A204.1 (cell line): ENCODE results near the gene MYPOP.
"Not testable (repeated sequence)": the region's sequence is repeated elsewhere in the genome, so short reads cannot be mapped to it uniquely, and the experiment has no call there.

ENCODE experiments used
- FAIRE-seq: peaks from 2 replicates; lab custom pipeline; 2012; peaks lifted over from hg19 to GRCh38; lab: Jason Lieb, UNC

MYPOP gene

DNA sequence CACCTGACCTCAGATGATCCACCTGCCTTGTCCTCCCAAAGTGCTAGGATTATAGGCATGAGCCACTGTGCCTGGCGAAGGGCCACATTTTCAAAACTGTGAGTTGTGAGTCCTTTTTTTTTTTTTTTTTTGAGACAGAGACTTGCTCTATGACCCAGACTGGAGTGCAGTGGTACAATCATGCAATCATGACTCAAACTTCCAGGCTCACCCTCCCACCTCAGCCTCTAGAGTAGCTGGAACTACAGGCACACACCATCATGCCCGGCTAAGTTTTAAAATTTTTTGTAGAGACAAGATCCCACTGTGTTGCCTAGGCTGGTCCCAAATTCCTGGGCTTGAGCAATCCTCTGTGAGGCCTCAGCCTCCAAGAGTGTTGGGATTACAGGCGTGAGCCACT is 3.8 kb upstream of the MYPOP start:
- FAIRE-seq = no peak

DNA sequence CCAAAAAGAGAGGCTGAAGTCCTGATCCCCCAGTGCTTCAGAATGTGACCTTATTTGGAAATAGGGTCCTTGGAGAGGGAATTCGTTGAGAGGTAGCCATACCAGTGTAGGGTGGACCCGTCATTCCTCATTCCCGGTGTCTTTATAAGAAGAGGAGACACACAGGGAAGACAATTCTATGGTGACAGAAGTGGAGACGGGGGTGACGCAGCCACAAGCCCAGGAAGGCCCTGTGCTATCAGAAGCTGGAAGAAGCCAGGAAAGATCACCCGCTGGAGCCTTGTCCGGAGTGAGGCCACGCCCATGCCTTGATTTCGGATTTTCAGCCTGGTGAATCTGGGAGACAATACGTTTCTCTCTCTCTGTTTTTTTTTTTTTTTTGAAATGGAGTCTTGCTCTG is 2.6 kb upstream of the MYPOP start:
- no peak for FAIRE-seq

DNA sequence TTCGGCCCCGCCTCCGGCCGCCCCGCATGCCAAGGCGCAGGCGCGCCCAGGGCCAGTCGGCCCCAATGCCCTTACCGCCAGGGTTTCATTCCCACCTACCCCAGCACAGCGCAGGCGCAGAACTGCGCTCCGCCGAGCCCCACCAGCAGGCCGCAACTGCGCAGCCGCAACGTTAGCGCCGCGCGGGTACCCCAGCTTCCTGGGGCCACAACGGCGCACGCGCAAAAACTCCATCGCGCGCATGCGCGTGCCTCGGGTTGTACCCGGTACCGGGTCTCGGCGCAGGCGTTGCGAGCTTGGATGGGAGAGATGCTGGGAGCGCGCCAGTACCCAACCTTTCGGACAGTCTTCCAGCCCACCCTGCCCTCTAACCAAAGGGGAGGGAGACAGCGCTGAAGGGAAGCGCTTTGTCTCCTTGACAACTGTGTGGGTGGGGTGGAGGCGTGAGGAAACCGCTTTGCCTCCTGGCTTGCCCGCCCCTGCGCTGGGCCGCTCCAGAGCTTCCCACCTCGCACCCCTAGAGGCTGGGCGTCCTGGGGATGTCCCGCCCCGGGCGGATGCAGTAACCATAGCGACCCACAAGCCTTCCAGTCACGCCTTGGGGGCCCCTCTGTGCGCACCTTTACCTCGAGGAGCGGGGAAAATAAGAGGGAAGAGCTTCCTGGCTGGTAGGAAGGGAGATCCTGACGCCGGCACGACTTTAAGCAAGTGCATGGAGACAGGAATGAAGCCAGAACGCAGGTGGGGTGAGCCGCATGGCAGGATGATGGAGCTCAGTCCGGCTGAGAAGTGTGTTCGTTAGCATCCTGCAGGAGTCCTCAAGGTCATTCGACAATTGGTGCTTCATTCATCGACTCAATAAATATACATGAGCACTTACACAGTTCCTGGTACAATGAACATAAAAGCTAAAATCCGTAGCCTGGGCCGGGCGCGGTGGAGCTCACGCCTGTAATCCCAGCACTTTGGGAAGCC is 525 bp upstream of the MYPOP start:
- FAIRE-seq = peak; percentile 94

DNA sequence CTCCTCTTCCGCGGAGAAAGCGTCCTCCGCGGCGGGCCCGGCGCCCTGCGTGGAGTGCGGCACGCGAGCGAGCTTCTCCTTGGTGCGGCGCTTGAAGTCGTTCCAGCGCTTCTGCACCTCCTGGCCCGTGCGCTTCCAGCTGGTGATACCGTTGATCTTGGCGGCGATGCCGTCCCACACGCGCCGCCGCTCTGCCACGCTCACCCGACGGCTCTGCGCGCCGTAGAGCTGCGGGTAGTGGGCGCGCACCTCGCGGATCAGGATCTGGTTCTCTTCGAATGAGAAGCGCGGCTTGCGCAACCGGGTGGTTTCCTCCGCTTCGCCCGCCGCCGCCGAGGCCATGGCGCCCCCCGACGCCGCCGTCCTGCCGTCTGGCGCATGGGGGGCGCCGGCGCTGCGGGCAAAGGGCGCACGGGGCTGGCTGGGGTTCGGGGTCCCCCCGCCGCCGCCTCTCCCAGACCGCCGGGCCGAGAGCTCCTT is 941 bp downstream of the MYPOP start:
- no peak for FAIRE-seq

DNA sequence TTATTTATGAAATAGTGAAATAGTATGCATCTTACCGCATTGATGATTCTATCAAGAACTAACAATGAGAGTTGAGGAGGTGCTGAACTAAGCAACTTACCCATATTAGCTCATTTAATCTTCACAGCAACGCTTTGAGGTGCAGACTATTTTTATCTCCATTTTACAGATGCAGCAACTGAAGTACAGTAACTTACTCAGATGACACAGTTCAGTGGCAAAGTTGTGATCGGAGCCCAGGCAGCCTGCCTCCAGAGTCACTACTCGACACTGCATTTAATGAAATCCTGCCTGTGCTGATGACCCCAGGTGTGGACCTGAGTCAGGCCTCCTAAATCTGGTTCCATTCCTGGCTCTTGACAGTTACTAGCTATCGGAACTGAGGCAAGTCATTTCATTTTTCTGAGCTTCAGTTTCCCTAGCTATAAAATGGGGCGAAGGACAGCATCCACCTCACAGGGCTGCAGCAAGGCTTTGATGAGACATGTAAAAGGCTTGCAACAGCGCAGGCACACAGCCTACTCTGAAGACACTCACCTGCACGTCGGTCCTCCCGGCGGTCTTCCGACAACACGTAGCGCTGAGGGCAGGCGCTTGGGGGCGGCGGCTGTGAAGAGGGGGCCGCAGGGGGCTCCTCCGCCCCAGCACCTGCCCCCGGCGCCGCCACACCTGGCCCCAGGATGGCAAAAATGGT is 1.5 kb downstream of the MYPOP start:
- FAIRE-seq = no peak

DNA sequence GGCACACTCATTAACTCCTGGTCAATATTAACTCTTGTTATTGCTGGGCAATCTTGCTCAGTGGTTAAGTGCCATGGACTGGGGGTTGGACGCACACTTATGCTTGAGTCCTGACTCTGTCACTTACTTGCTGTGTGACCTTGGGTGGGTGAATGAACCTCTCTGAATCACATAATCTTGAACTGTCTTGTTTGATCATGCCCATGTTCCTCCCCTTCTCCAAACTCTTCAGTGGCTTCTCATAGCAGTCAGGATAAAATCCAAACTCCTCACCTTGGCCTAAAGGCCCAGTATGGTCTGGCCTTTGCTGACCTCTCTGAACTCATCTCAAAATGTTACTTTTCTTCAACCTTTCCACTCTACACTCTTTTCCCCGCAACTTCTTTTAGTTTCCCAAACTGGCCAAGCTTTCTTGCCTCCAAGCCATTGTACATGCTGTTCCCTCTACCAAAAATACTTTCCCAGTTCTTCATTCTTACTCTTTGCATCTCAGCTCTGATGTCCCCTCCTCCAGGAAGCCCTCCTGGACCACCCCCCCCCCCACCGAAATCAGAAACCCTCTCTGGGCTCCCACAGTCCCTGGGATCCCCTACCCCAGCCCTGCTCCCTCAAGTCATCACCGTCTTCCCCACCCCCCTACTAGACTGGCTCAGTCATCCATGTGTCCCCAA is 2.4 kb downstream of the MYPOP start:
- no peak for FAIRE-seq

DNA sequence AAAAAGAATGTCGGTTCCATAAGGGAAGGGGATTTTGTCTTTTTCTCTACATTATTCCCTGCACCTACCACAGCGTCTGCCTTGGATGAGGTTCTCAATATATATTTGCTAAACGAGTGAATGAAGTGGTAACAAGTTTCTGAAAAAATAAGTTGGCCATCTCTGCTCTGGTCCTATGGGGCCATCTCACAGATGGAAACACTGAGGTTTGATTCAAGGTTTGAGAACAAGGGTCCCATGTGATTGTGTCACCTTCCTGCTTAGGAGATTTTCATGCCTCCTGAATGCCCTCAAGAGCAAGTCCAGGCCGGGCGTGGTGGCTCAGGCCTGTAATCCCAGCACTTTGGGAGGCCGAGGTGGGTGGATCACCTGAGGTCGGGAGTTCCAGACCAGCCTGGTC is 3.2 kb downstream of the MYPOP start:
- no peak for FAIRE-seq

DNA sequence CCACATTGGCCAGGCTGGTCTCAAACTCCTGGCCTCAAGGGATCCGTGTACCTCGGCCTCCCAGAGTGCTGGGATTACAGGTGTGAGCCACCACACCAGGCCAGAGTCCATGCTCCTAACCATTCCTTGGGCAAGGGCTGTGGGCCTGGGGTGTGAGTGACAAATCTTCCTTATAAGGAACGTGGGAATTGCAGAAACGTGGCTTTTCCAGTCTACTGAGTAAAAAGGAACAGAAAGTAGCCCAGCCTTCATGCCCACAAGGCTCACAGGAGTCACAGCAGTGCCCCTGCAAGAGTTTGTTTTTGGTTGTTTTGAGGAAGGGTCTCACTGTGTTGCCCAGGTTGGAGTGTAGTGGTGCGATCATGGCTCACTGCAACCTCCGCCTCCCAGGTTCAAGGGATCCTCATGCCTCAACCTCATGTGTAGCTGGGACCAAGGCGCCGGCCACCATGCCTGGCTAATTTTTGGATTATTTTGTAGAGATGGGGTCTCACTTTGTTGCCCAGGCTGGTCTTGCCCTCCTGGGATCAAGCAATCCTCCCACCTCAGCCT is 5.1 kb downstream of the MYPOP start:
- FAIRE-seq = no peak

DNA sequence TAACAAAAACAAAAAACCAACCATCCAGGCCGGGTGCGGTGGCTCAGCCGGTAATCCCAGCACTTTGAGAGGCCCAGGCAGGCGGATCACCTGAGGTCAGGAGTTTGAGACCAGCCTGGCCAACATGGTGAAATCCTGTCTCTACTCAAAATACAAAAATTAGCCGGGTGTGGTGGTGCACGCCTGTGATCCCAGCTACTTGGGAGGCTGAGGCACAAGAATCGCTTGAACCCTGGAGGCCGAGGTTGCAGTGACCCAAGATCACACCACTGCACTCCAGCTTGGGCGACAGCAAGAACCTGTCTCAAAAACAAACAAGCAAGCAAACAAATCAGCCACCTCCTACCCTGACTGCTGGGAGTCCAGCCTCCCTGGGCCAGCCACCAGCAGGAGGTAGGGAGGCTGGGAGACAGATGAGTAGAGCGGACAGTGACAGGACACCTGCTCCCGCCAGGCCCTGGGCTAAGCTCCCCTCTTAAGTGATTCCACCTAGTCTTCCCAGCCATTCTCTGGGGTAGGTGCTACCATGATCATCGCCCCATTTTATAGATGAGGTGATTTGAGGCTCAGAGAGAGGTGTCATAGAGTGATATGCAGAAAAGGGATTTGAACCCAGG is 6.3 kb downstream of the MYPOP start:
- not testable (repeated sequence) for FAIRE-seq

DNA sequence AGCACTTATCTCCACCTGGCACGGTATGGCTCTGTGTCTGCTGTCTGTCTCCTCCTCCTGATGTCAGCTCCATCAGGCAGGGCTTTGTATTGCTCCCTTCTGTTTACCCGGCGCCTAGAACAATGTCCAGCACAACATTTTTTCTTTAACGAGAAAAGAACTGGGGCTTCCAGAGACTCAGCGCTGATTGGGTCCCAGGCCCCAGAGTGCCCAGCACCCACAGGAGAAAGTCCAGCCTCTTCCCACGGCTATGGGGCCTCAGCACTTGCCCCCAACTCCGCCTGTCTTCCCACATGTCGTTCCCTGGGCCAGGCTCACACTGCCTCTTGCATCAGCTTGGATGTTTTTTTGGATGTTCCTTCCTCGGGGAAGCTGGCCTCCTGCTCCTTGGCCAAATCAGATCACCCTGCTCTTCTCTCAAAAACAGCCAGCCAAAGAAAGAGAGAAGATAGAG is 6.9 kb downstream of the MYPOP start:
- FAIRE-seq = no peak

DNA sequence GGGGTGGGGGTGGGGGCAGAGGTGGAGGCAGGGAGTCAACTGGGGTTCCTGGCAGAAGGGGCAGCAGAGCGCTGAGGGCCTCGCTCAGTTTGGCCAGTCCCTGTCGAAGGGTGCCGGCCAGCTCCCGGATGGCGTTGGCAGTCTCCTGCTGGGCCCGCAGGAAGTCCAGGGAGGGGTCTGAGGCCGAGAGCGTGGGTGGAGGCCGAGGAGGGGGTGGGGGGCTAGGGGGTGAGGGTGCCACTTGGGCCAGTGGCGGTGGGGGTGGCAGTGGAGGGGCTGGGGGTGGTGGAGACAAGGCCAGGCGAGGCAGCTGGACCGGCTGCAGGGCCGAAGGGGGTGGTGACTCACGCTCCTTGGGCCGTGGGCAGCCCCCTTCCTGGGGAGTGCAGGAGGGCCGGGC is 11.5 kb downstream of the MYPOP start:
- FAIRE-seq = no peak

DNA sequence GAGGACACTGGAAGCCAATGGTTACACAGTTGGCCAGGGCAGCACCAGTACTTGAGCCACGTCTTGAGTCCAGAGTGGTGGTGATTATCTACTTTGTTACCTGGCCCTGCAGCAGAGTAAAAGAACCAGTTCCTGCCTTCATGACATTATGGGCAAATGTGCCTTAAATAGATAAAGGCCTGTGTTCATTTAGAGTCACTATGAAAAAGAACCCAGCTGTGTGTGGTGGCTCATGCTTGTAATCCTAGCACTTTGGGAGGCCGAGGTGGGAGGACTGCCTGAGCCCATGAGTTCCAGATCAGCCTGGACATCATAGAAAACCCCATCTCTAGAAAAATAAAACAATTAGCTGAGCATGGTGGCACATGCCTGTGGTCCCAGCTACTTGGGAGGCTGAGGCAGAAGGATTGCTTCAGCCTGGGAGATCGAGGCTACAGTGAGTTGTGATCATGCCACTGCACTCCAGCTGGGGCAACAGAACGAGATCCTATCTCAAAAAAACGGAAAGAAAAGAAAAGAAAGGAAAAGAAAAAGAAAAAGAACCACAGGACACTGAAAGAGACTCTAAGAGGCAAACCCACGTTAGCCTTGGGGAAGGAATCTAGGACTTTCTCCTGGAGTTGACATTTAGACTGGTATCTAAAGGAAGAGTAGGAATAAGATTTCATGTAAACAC is 13.1 kb downstream of the MYPOP start:
- no peak for FAIRE-seq

DNA sequence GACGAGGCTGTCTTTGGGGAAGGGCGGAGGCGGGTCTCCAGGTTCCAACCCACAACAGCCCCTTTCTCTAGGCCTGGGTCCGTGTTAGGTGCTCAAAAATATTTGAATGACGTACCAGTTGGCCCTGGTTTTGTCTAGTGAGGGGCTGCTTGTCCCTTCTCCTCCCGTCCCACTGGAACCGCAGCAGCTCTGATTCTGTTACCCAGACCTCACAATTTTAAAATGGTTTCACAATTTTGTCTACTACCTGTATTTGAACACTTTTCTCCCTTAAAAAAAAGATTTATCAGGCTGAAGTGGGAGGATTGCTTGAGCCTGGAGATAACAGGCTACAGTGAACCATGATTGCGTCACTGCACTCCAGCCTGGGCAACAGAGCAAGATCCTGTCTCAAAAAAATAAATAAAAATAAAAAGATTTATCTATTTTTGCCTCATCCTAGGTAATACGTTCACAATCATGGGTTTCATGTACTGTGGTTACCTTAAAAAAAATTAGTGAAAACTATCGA is 15.2 kb downstream of the MYPOP start:
- no peak for FAIRE-seq

DNA sequence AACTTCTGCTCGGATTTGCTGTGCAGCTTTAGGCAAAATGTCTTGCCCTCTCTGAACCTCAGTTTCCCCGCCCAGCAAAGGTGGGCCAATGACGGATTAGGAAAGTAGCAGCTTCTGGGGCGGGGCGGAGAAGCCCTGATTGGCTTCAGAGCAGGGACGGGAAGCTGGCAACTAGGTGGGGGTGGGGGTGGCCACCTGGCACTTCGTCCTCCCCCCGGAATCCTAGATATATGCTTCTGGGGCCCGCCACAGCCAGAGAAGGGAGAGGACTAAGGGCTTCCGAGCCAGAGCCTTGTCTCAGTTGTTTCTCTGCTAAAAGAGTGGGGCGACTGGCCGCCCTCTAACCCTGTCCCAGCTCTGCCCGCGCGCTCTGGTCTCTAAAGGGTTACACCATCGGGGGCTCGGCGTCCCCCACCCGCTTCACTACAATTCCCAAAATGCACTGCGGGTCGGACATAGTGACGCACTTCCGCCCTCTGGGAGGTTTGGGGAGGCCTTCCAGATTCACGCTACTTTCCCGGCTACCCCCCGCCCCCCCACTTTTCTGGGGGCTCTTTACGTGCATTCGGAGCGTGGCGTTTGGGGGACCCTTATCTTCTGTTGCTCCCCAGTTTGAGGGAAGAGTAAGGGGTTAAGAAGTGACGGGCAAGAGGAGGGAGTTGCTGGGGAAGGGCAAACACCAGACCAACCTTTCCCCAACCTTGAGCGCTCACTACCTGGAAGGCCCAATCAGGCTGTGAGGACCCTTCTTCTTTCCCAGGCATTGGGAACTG is 15.8 kb downstream of the MYPOP start:
- peak; percentile 82 for FAIRE-seq

DNA sequence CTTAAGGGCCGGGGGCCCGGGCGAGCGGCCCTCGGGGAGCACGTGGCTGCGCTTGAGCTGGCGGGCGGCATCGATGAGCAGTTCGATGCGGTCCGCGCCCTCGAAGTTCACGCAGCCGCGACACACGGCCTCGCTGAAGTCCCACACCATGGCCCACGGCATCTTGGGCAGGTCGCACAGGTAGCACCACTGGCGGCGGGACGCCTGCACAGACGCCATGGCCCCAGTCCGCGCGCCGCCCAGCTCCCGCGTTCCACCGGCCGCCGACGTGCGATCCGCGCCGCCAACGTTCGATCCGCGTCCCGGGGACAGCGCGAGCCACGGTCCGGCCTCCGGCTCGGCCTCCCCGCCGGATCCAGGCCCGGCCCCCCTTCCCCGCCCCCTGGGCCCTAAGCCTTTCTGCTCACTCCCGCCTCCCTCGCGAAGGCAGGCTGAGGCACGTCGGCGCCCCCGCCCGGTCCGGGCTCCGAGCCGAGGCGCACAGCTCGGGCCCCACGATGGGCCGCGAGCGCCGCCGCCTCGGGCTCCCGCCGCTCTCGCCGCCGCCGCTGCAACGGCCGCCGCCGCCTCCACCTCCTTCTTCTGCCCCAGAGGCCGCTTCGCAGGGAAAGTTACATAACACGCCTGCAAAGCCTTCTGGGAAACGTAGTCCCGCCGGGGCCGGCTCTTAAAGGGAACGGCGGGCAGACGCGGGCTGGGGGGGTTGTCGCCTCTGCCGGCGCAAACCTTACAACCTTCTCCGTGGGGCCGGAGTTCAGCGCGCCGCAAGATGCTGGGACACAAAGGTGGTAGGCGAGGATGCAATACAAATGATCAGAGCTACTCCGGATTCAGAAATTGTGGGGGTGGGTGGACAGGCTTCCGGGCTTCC is 16.6 kb downstream of the MYPOP start, which contains the start of gene IRF2BP1:
Gene IRF2BP1, minus strand, starts transcription at position 586 of the 871 bp plus-strand sequence. Its CDS starts 367 bp downstream, at position 219.
- FAIRE-seq = no peak

DNA sequence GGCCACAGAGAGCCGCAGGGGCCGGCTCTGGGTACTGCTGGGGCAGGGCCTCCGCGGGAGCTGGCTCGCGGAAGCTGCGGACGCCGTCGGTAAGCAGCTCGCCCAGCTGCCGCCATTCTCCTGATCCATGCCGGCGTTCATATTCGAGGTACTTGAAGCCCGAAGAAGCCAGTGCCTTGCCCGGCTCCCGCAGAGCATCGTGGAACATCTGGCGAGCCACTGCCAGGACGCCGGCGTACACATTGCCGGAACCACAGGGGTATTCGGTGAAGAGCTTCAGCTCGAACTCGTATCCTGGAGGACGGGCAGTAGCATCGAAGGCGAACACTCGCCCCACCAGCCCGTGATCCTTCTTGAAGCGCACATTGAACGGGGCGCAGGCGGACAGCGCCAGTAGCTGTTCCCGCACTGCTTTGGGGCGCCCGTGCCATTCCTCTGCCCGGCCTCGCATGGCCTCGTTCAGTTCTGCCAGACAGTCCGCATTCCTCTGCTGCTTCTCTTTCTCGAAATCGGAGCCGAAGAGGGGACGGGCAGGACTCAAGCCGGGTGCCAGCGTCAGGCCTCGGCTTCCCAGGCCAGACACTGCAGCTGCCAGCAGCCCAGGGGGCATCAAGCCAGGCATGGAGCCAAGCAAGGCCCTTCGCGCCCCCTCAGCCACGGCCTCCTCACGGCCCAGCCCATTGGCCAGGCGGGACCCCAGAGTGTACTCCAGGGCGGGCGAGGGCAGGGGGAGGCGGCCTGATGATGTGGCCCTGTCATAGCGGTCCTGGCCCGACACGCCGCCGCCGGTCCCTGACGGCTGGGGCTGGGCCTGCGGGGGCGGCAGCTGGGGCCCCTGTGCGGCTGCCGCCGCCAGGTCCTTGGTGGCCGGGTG is 17.5 kb downstream of the MYPOP start:
- no peak for FAIRE-seq

DNA sequence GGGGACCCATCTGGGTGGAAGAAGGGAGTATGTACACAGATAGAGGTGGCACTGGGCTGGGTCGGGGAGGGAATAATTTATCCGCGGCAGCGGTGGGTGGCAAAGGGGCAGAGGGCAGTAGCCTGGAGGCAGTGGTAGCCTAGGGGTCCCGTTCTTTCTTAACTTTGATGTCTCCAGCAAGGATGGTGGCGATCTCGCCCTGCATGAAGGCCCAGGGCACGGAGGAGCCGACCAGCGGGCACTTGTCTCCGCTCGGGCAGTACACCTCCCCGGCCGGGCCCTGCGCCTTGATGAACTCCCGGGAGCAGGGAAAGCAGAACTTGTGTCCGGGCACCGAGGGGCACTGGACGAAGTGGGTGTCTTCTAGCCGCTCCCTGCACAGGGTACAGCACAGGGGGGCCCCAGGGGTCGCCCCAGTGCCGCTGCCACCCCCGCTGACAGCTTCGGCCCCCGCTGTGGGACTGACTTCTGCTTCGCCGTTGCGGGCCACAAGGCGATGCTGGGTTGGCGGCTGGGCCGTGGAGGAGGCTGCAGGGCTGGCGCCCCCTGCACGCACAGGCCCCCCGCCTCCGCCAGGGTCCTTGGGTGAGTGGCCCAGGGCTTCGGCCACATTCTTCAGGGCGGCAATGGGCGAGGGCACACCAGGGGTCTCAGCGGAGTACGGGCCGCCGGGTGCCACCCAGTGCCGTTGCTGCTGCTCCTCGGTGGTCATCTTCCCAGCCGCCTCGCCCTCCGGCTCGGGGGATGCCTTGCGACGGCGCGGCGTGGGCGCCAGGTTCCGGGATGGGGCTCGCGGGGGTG is 18.3 kb downstream of the MYPOP start:
- FAIRE-seq = no peak

DNA sequence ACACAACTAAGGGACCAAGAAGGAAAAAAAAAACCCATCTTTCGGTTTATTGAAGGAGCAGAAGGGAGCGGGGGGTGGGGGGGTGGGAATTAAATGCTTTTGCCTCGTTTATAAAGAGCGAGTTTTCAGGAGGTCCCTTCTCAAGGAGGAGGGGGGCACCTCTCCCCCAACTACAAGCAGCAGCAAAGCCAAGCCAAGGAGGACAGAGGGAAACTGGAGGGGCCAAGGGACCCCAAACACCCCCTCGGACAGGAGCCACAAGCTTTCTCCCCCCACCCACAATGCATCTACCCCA is 18.9 kb downstream of the MYPOP start:
- FAIRE-seq = no peak
